HG02678 (cell line): Measurements from ENCODE around the gene SIPA1.

ENCODE experiments used
- ATAC-seq: cut with Tn5 transposase; IDR thresholded peaks from one replicate; pipeline ENCODE4 v1.9.1; 2021; ENCODE audit warnings: mild to moderate bottlenecking, moderate library complexity; ENCODE audit not compliant: unreplicated experiment

The SIPA1 gene

GRCh38 chr11:65637794-65638419 lies at the start of gene SIPA1:
SIPA1 (plus strand) TSS chr11:65638101; CDS start chr11:65640922, 2,821 bp downstream.
- ATAC-seq = peak; percentile 51

- peak; percentile 79 for ATAC-seq
Measured at GRCh38 chr11:65588199-65589054, 49.5 kb upstream of the SIPA1 start.

- no peak for ATAC-seq
Measured at GRCh38 chr11:65589444-65590239, 48.3 kb upstream of the SIPA1 start.

GRCh38 chr11:65590240-65590738 lies 47.6 kb upstream of the SIPA1 start:
- no peak for ATAC-seq

GRCh38 chr11:65591939-65592857 lies 45.7 kb upstream of the SIPA1 start:
- no peak for ATAC-seq

GRCh38 chr11:65592858-65593517 lies 44.9 kb upstream of the SIPA1 start:
- ATAC-seq = no peak

- ATAC-seq = no peak
Measured at GRCh38 chr11:65593518-65594414, 44.1 kb upstream of the SIPA1 start.

- ATAC-seq = no peak
Measured at GRCh38 chr11:65595131-65595530, 42.8 kb upstream of the SIPA1 start.

GRCh38 chr11:65595543-65596281 lies 42.2 kb upstream of the SIPA1 start, which contains the start of gene KCNK7:
KCNK7 (minus strand) TSS chr11:65595800; CDS start chr11:65595772, 28 bp downstream.
- ATAC-seq = no peak

GRCh38 chr11:65596520-65596919 lies 41.4 kb upstream of the SIPA1 start:
- ATAC-seq = no peak

GRCh38 chr11:65598258-65598699 lies 39.6 kb upstream of the SIPA1 start:
- ATAC-seq = no peak

GRCh38 chr11:65599216-65599954 lies 38.5 kb upstream of the SIPA1 start:
- ATAC-seq = no peak

- no peak for ATAC-seq
Measured at GRCh38 chr11:65599955-65600246, 38.0 kb upstream of the SIPA1 start.

- ATAC-seq = no peak
Measured at GRCh38 chr11:65604258-65604657, 33.6 kb upstream of the SIPA1 start.

GRCh38 chr11:65606876-65607613 lies 30.9 kb upstream of the SIPA1 start:
- no peak for ATAC-seq

GRCh38 chr11:65607614-65608426 lies 30.1 kb upstream of the SIPA1 start:
- ATAC-seq = no peak
